GM13976 (cell line): Measurements from ENCODE around the gene SORCS1.
"Not testable (repeated sequence)": the region's sequence is repeated elsewhere in the genome, so short reads cannot be mapped to it uniquely, and the experiment has no call there.

Experiments
- DNase-seq: peaks from one replicate; pipeline ENCODE4 v3.0.0; 2012; ENCODE audit warnings: low spot score
- CTCF ChIP-seq: IDR thresholded peaks from 2 replicates; pipeline ENCODE4 v1.5.1; 2012; ENCODE audit warnings: borderline replicate concordance, mild to moderate bottlenecking; ENCODE audit not compliant: insufficient read depth; ENCODE audit errors: extremely low read depth, missing control alignments, control extremely low read depth
- in situ Hi-C: fragments of 300-500 bp; cut with MboI; formaldehyde crosslinking; loops from one replicate; pipeline ENCODE4 v1.12.0; 2022; ENCODE audit warnings: low sequenced_read_pairs, mixed read lengths, inconsistent platforms; ENCODE audit not compliant: unreplicated experiment

Gene SORCS1

GRCh38 chr10:106938513-106938912, 226.0 kb downstream of the SORCS1 start:
- no peak for DNase-seq
- no peak for TF ChIP-seq CTCF
- in situ Hi-C loops, result no loop called here

- in situ Hi-C loops, result no loop called here
- peak; percentile 39 for DNase-seq
- TF ChIP-seq CTCF, result no peak
Observed at GRCh38 chr10:106935978-106936451, 228.5 kb downstream of the SORCS1 start.

GRCh38 chr10:106931853-106932249, 232.7 kb downstream of the SORCS1 start:
- in situ Hi-C loops, result no loop called here
- no peak for TF ChIP-seq CTCF
- DNase-seq, result no peak

GRCh38 chr10:106931159-106931852, 233.2 kb downstream of the SORCS1 start:
- in situ Hi-C loops, result no loop called here
- peak; percentile 58 for DNase-seq
- TF ChIP-seq CTCF, result no peak

GRCh38 chr10:106930751-106931150, 233.8 kb downstream of the SORCS1 start:
- TF ChIP-seq CTCF, result no peak
- no peak for DNase-seq
- in situ Hi-C loops, result no loop called here

- in situ Hi-C loops, result no loop called here
- TF ChIP-seq CTCF, result no peak
Observed at GRCh38 chr10:106929291-106929895, 235.1 kb downstream of the SORCS1 start.

GRCh38 chr10:106928151-106928550, 236.4 kb downstream of the SORCS1 start:
- in situ Hi-C loops, DNase-seq: not testable (repeated sequence)

More at GRCh38 chr10:106929291-106929895, 235.1 kb downstream of the SORCS1 start:
- DNase-seq, result no peak
